ENCODE measurements around the gene KNDC1. TPM values are rescaled to one million over a fixed set of nuclear protein-coding genes. Genes with fewer than 3 reads are reported as not detected.

The KNDC1 gene
- polyA plus RNA-seq, 1 donor (not counting 4 experiments of a cell fraction or from before 2014, with no cell fraction given): 0.20 TPM

- Histone ChIP-seq H3K27me3 (ENCODE audit: control insufficient read depth, extremely low read depth, insufficient read depth, low read length) (peaks cover 6% of the 10 kb centered on the region), H3K9me1 (ENCODE audit: control insufficient read depth, extremely low read depth, insufficient read depth, low read length) (no peaks in the 10 kb centered on the region), H3K4me2 (ENCODE audit: control insufficient read depth, extremely low read depth, insufficient read depth, low read depth, low read length) (no peak overlapping the region), H3K79me2 (ENCODE audit: control insufficient read depth, insufficient read depth, low read length) (no peaks in the 10 kb centered on the region), H4K20me1 (ENCODE audit: control insufficient read depth, extremely low read depth, insufficient read depth, low read length) (no peaks in the 10 kb centered on the region), H3K36me3 (ENCODE audit: control insufficient read depth in 2 of 2, extremely low read depth in 1 of 2, insufficient read depth in 2 of 2, low read length in 2 of 2) (no peaks in the 10 kb centered on the region), H3K4me3 (ENCODE audit: control insufficient read depth in 2 of 3, extremely low read depth in 1 of 3, insufficient read depth in 2 of 3, low read depth in 1 of 3, low read length in 3 of 3) (no peak overlapping the region), H2AFZ (ENCODE audit: control insufficient read depth, low read length) (no peak overlapping the region), H3K9me3 (ENCODE audit: control insufficient read depth, low read depth, low read length) (no peaks in the 10 kb centered on the region), H3K4me1 (ENCODE audit: control insufficient read depth, extremely low read depth, insufficient read depth, low read length) (no peaks in the 10 kb centered on the region), H3K9ac (ENCODE audit: control insufficient read depth, extremely low read depth, insufficient read depth, low read length) (no peak overlapping the region), H3K27ac (ENCODE audit: control insufficient read depth, insufficient read depth, low read length) (no peak overlapping the region)
- FAIRE-seq (no peak), DNase-seq (ENCODE audit: low read depth, low spot score) (no peak)
- TF ChIP-seq EZH2 (IDR thresholded peaks at IDR 0.05; ENCODE audit: low read length): no peak
- dilution Hi-C loops (cut with MboI; ENCODE audit: extremely low pct_ligation_motif_present, low sequenced_read_pairs): no loop called here
These were observed 37.1 kb downstream of the KNDC1 start for GRCh38 chr10:133196936-133197758.

- H3K27ac ChIP-seq (ENCODE audit: control insufficient read depth, insufficient read depth, low read length): no peak overlapping the region
- H3K36me3 ChIP-seq (ENCODE audit: control insufficient read depth in 2 of 2, extremely low read depth in 1 of 2, insufficient read depth in 2 of 2, low read length in 2 of 2): no peaks in the 10 kb centered on the region
- no peak for DNase-seq (ENCODE audit: low read depth, low spot score)
- H3K4me2 ChIP-seq (ENCODE audit: control insufficient read depth, extremely low read depth, insufficient read depth, low read depth, low read length): no peak overlapping the region
- no peaks in the 10 kb centered on the region for H3K9me3 ChIP-seq (ENCODE audit: control insufficient read depth, low read depth, low read length)
- H3K9ac ChIP-seq (ENCODE audit: control insufficient read depth, extremely low read depth, insufficient read depth, low read length): no peak overlapping the region
- no peaks in the 10 kb centered on the region for H3K9me1 ChIP-seq (ENCODE audit: control insufficient read depth, extremely low read depth, insufficient read depth, low read length)
- no peaks in the 10 kb centered on the region for H4K20me1 ChIP-seq (ENCODE audit: control insufficient read depth, extremely low read depth, insufficient read depth, low read length)
- H3K4me1 ChIP-seq (ENCODE audit: control insufficient read depth, extremely low read depth, insufficient read depth, low read length): no peaks in the 10 kb centered on the region
- no peaks in the 10 kb centered on the region for H3K79me2 ChIP-seq (ENCODE audit: control insufficient read depth, insufficient read depth, low read length)
- dilution Hi-C loops (cut with MboI; ENCODE audit: extremely low pct_ligation_motif_present, low sequenced_read_pairs): no loop called here
- TF ChIP-seq EZH2 (IDR thresholded peaks at IDR 0.05; ENCODE audit: low read length) (no peak), CTCF (optimal IDR thresholded peaks at IDR 0.05 in 1 of 3, IDR thresholded peaks at IDR 0.05 in 1 of 3, conservative IDR thresholded peaks at IDR 0.05 in 1 of 3; ENCODE audit: extremely low read depth in 1 of 3, insufficient read depth in 2 of 3, low read length in 3 of 3) (no peak)
- no peak overlapping the region for H3K4me3 ChIP-seq (ENCODE audit: control insufficient read depth in 2 of 3, extremely low read depth in 1 of 3, insufficient read depth in 2 of 3, low read depth in 1 of 3, low read length in 3 of 3)
- H3K27me3 ChIP-seq (ENCODE audit: control insufficient read depth, extremely low read depth, insufficient read depth, low read length): peaks cover 6% of the 10 kb centered on the region
- FAIRE-seq: no peak
- H2AFZ ChIP-seq (ENCODE audit: control insufficient read depth, low read length): no peak overlapping the region
These were observed 37.8 kb downstream of the KNDC1 start for GRCh38 chr10:133197786-133198185.
